ENCODE measurements around the gene CDH4.

- TF ChIP-seq CTCF (conservative IDR thresholded peaks at IDR 0.05; ENCODE audit: low read depth, low read length): no peak
- no peak for TF ChIP-seq CEBPB (IDR thresholded peaks at IDR 0.05; ENCODE audit: low read depth, low read length)
- no peak for TF ChIP-seq POLR2A (IDR thresholded peaks at IDR 0.05; ENCODE audit: low read depth, low read length)
- no peak for TF ChIP-seq ELK1 (IDR thresholded peaks at IDR 0.05; ENCODE audit: borderline replicate concordance, low read depth, low read length)
- TF ChIP-seq RCOR1 (IDR thresholded peaks at IDR 0.05; ENCODE audit: insufficient replicate concordance, low read length): no peak
- no peak for TF ChIP-seq BHLHE40 (IDR thresholded peaks at IDR 0.05; ENCODE audit: low read depth, low read length)
- no peak for TF ChIP-seq MXI1 (IDR thresholded peaks at IDR 0.05; ENCODE audit: borderline replicate concordance, low read depth, low read length)
- no peak for TF ChIP-seq SMC3 (IDR thresholded peaks at IDR 0.05; ENCODE audit: low read depth, low read length)
- TF ChIP-seq RAD21 (IDR thresholded peaks at IDR 0.05; ENCODE audit: low read length): no peak
- TF ChIP-seq RFX5 (IDR thresholded peaks at IDR 0.05; ENCODE audit: low read depth, low read length): no peak
- no peak for TF ChIP-seq USF2 (IDR thresholded peaks at IDR 0.05; ENCODE audit: low read depth, low read length)
- TF ChIP-seq MAFK (IDR thresholded peaks at IDR 0.05; ENCODE audit: low read depth, low read length): no peak
Observed at GRCh38 chr20:61543086-61543485, 291.0 kb downstream of the CDH4 start.

All from IMR-90 (cell line).